HepG2 (cell line): Measurements from ENCODE around the gene GCG. TPM values are rescaled to one million over a fixed set of nuclear protein-coding genes. Genes with fewer than 3 reads are reported as not detected.

Source experiments
- CBFB ChIP-seq: sonication (generic); formaldehyde crosslinking; IDR thresholded peaks from 2 replicates; pipeline ENCODE4 v1.4.0; 2020; ENCODE audit warnings: missing genetic modification reagents
- CBX5 ChIP-seq: sonication (generic); formaldehyde crosslinking; IDR thresholded peaks from 2 replicates; pipeline ENCODE4 v1.4.0; 2020; ENCODE audit warnings: missing genetic modification reagents, borderline replicate concordance
- CEBPB ChIP-seq: IDR thresholded peaks from 2 replicates; pipeline ENCODE4 v1.6.1; 2011; ENCODE audit warnings: low read depth, low read length, improper control_type of control experiment, borderline replicate concordance
- CHD2 ChIP-seq: IDR thresholded peaks from 2 replicates; pipeline ENCODE4 v1.6.1; 2011; ENCODE audit warnings: low read depth, low read length, improper control_type of control experiment
- GATA4 ChIP-seq: sonication (generic); IDR thresholded peaks from 2 replicates; pipeline ENCODE4 v1.6.1; 2016; ENCODE audit warnings: antibody characterized with exemption, low read depth, borderline replicate concordance
- HMG20A ChIP-seq: IDR thresholded peaks from 2 replicates; pipeline ENCODE4 v1.6.1; 2016; ENCODE audit warnings: borderline replicate concordance
- KAT2B ChIP-seq: fragments of 150-350 bp; IDR thresholded peaks from 2 replicates; pipeline ENCODE4 v1.6.1; 2014; ENCODE audit warnings: low read depth, low read length, borderline replicate concordance
- KMT2A ChIP-seq: sonication (generic); formaldehyde crosslinking; IDR thresholded peaks from 2 replicates; pipeline ENCODE4 v1.4.0; 2020; ENCODE audit warnings: missing genetic modification reagents
- LCORL ChIP-seq, 2 experiments: fragments of 450-650 bp in 1 of 2; sonication (generic) in 1 of 2; formaldehyde crosslinking in 1 of 2; IDR thresholded peaks; 2 replicates each; pipeline versions ENCODE4 v1.5.0 to v1.6.1; 2017 to 2020; ENCODE audit warnings: antibody characterized with exemption in 1 of 2, missing genetic modification reagents in 1 of 2
- MIER2 ChIP-seq: IDR thresholded peaks from 2 replicates; pipeline ENCODE4 v1.6.1; 2016; ENCODE audit warnings: missing biosample characterization, missing genetic modification reagents
- PPARG ChIP-seq: conservative IDR thresholded peaks from 2 replicates; pipeline ENCODE4 v1.6.1; 2016; ENCODE audit warnings: missing biosample characterization, missing genetic modification reagents
- SMAD3 ChIP-seq: sonication (generic); formaldehyde crosslinking; IDR thresholded peaks from 2 replicates; pipeline ENCODE4 v1.4.0; 2020; ENCODE audit warnings: missing genetic modification reagents
- SOX13 ChIP-seq, 3 experiments: fragments of 450-650 bp in 1 of 3; sonication (generic) in 1 of 3; formaldehyde crosslinking in 1 of 3; IDR thresholded peaks in 2 of 3; conservative IDR thresholded peaks in 1 of 3; 2 replicates each; pipeline versions ENCODE4 v1.5.0 to v1.6.1; 2016 to 2020; ENCODE audit warnings: antibody characterized with exemption in 1 of 3, mild to moderate bottlenecking in 1 of 3, missing compliant biosample characterization in 1 of 3, missing genetic modification reagents in 1 of 3, moderate library complexity in 1 of 3
- SP5 ChIP-seq: IDR thresholded peaks from 2 replicates; pipeline ENCODE4 v1.6.1; 2016; ENCODE audit warnings: low read depth, borderline replicate concordance
- TCF7 ChIP-seq: sonication (generic); IDR thresholded peaks from 2 replicates; pipeline ENCODE4 v1.6.1; 2016; ENCODE audit warnings: antibody characterized with exemption, low read depth
- TCF7L2 ChIP-seq: IDR thresholded peaks from 2 replicates; pipeline ENCODE4 v1.6.1; 2011; ENCODE audit warnings: mild to moderate bottlenecking, low read depth, low read length, moderate library complexity
- THAP11 ChIP-seq: IDR thresholded peaks from 2 replicates; pipeline ENCODE4 v1.6.1; 2016; ENCODE audit warnings: missing biosample characterization, missing genetic modification reagents
- TRIM24 ChIP-seq: sonication (generic); formaldehyde crosslinking; IDR thresholded peaks from 2 replicates; pipeline ENCODE4 v1.8.0; 2022; ENCODE audit warnings: mild to moderate bottlenecking, missing genetic modification reagents
- YY1 ChIP-seq: IDR thresholded peaks from 2 replicates; pipeline ENCODE4 v1.6.1; 2011; ENCODE audit warnings: low read length, low read depth, moderate library complexity, mild to moderate bottlenecking; ENCODE audit not compliant: insufficient read depth, insufficient replicate concordance
- ZNF790 ChIP-seq: sonication (generic); formaldehyde crosslinking; IDR thresholded peaks from 2 replicates; pipeline ENCODE4 v1.8.0; 2022; ENCODE audit warnings: missing genetic modification reagents, mild to moderate bottlenecking, borderline replicate concordance
- polyA plus RNA-seq, 8 experiments: library from polyadenylated mRNA; depleted of rRNA in 3 of 8; stranded (reverse) in 7 of 8; unstranded in 1 of 8; fragments of >200 nt; fragmentation: Illumina TruSeq in 4 of 8; extraction: Trizol in 4 of 8; gene quantifications; 2 replicates each; pipeline versions ENCODE4 v1.2.1 to v1.2.3, GENCODE V29; 2011 to 2016; ENCODE audit warnings: low read depth in 4 of 8, missing spikeins in 1 of 8, mixed read lengths in 1 of 8; ENCODE audit not compliant: insufficient read depth in 1 of 8
- total RNA-seq, 5 experiments: library from RNA; depleted of rRNA; stranded (reverse); fragments of >200 nt; fragmentation: Illumina TruSeq; extraction: Trizol; gene quantifications; 2 replicates each; pipeline ENCODE4 v1.2.3, GENCODE V29; 2016; ENCODE audit warnings: low read depth in 1 of 5
- TF ChIP-seq, protein P1 (sequence below): sonication (generic); formaldehyde crosslinking; IDR thresholded peaks from 2 replicates; pipeline ENCODE4 v1.8.0; 2022; ENCODE audit warnings: missing genetic modification reagents, mild to moderate bottlenecking, moderate library complexity, borderline replicate concordance
- TF ChIP-seq, protein P2 (sequence below): sonication (generic); formaldehyde crosslinking; IDR thresholded peaks from 2 replicates; pipeline ENCODE4 v1.8.1; 2023; ENCODE audit warnings: mild to moderate bottlenecking, moderate library complexity, missing genetic modification reagents
- TF ChIP-seq, protein P3 (sequence below): sonication (generic); formaldehyde crosslinking; IDR thresholded peaks from 2 replicates; pipeline ENCODE4 v1.5.0; 2020; ENCODE audit warnings: mild to moderate bottlenecking, missing genetic modification reagents, borderline replicate concordance

The GCG gene
- total and polyA plus RNA-seq, 2 of the 13 experiments (the other 11 are each of a cell fraction or from before 2014, with no cell fraction given): not detected

DNA sequence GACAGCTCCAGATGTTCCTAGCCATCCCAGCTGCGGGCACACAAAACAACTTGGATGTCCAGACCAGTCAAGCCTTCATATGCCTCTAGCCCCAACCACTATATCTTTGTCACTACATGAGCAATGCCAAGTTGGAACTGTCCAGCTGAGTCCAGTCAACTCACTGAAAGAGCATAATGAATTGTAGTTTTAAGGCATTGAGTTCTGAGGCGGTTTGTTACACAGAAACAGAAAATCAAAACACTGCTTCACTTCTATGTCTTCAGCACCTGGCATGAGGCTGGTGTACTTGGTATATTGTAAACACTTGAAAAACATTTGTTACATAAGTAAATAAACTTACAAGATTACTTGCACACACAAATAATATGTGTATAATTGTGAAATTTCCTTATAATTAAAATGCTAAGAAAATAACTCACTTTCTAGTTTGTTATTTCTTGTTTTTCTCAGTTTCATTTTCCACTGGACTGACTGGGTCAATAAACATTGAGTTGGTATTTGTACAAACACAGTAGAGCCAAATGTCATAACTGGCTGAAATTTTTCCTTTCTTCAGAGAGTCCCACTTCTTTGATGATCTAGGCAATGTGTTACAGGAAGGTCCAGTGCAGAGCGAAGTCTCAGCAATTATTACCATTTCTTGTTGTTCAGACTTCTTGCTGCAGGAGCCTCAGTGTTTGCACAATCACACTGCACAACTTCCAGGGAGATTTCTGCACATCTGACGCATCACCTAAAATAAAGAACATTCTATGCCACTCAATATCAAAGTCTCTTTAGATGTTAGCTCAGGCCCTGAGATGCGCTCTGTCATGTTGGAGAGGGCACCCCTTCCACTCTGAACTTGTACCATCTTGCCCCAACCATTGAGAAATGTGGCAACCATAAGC is 39.8 kb downstream of the GCG start (continued):
- peak; percentile 88 for TF ChIP-seq MIER2 (CRISPR knock-in tag)
- TF ChIP-seq KMT2A (CRISPR knock-in tag): no peak
- TF ChIP-seq, protein P1, sequence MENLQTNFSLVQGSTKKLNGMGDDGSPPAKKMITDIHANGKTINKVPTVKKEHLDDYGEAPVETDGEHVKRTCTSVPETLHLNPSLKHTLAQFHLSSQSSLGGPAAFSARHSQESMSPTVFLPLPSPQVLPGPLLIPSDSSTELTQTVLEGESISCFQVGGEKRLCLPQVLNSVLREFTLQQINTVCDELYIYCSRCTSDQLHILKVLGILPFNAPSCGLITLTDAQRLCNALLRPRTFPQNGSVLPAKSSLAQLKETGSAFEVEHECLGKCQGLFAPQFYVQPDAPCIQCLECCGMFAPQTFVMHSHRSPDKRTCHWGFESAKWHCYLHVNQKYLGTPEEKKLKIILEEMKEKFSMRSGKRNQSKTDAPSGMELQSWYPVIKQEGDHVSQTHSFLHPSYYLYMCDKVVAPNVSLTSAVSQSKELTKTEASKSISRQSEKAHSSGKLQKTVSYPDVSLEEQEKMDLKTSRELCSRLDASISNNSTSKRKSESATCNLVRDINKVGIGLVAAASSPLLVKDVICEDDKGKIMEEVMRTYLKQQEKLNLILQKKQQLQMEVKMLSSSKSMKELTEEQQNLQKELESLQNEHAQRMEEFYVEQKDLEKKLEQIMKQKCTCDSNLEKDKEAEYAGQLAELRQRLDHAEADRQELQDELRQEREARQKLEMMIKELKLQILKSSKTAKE: peak; percentile 44; the same call in 1 of the 2 replicates
- TF ChIP-seq TRIM24 (CRISPR knock-in tag): no peak
- peak; percentile 61; the same call in 1 of the 2 replicates for TF ChIP-seq GATA4
- 0 out of 2 replicates have a peak, but pooled peaks have one; percentile 59 for TF ChIP-seq ZNF790
- TF ChIP-seq SOX13 (IDR thresholded peaks at IDR 0.05): 0 out of 2 replicates have a peak, but pooled peaks have one; percentile 11
- peak in 1 of 2 experiments; percentile 88; a peak in 2 of 4 replicates for TF ChIP-seq SOX13 (CRISPR knock-in tag; conservative IDR thresholded peaks at IDR 0.05 in 1 of 2, IDR thresholded peaks at IDR 0.05 in 1 of 2)
- peak; percentile 92 for TF ChIP-seq HMG20A (CRISPR knock-in tag)
- no peak for TF ChIP-seq CBFB
- peak; percentile 94 for TF ChIP-seq SMAD3 (CRISPR knock-in tag)
- TF ChIP-seq TCF7L2: peak; percentile 59; the same call in 1 of the 2 replicates
- 0 out of 2 replicates have a peak, but pooled peaks have one; percentile 22 for TF ChIP-seq SP5 (CRISPR knock-in tag)
- TF ChIP-seq KAT2B: 0 out of 2 replicates have a peak, but pooled peaks have one; percentile 30
- peak; percentile 43; the same call in 1 of the 2 replicates for TF ChIP-seq THAP11
- peak; percentile 89 for TF ChIP-seq CEBPB
- TF ChIP-seq LCORL (IDR thresholded peaks at IDR 0.05): no peak
- peak; percentile 30; the same call in 1 of the 2 replicates for TF ChIP-seq LCORL (CRISPR knock-in tag; IDR thresholded peaks at IDR 0.05)
- TF ChIP-seq, protein P2, sequence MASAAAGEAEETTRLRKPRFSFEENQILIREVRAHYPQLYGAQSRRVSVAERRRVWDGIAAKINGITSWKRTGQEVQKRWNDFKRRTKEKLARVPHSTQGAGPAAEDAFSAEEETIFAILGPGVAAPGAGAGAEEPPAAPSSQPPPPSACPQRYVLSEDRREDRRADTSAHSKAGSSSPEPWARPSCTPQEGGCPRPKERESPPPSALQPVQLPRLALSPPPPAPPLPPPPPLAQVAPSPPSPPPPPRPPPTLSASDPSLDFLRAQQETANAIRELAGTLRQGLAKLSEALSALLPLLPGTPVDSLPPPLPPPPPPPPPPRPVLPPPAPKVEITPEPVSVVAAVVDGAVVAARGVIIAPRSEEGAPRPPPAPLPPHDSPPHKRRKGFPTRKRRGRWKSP (CRISPR knock-in tag): no peak
- TF ChIP-seq CBX5: no peak
- no peak for TF ChIP-seq CHD2
- peak; percentile 71 for TF ChIP-seq PPARG (CRISPR knock-in tag)
- no peak for TF ChIP-seq YY1
- TF ChIP-seq, protein P3, sequence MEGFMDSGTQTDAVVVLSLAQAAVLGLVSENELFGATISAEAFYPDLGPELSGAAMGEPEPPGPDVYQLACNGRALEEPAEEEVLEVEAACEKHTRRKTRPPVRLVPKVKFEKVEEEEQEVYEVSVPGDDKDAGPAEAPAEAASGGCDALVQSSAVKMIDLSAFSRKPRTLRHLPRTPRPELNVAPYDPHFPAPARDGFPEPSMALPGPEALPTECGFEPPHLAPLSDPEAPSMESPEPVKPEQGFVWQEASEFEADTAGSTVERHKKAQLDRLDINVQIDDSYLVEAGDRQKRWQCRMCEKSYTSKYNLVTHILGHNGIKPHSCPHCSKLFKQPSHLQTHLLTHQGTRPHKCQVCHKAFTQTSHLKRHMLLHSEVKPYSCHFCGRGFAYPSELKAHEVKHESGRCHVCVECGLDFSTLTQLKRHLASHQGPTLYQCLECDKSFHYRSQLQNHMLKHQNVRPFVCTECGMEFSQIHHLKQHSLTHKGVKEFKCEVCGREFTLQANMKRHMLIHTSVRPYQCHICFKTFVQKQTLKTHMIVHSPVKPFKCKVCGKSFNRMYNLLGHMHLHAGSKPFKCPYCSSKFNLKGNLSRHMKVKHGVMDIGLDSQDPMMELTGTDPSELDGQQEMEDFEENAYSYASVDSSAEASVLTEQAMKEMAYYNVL (CRISPR knock-in tag): 0 out of 2 replicates have a peak, but pooled peaks have one; percentile 32
- peak; percentile 91 for TF ChIP-seq TCF7
